H9 (cell line): ENCODE data around the gene ADAM33. TPM values are rescaled to one million over a fixed set of nuclear protein-coding genes. Genes with fewer than 3 reads are reported as not detected.

ENCODE experiments used
- DNase-seq: peaks from one replicate; pipeline ENCODE4 v3.0.0-alpha.2; 2017
- H2AFZ ChIP-seq: one replicate; pipeline ENCODE4 v1.6.1; 2013; ENCODE audit warnings: mild to moderate bottlenecking, low read length, control low read depth, moderate library complexity
- H2AK5ac ChIP-seq: 2 replicates; pipeline ENCODE4 v1.6.1; 2013; ENCODE audit warnings: low read length, control low read depth, mixed read lengths; ENCODE audit not compliant: insufficient read length
- H2BK120ac ChIP-seq: one replicate; pipeline ENCODE4 v1.6.1; 2013; ENCODE audit warnings: low read depth, mild to moderate bottlenecking, low read length, control low read depth, inconsistent platforms; ENCODE audit not compliant: poor library complexity, severe bottlenecking
- H2BK12ac ChIP-seq: 2 replicates; pipeline ENCODE4 v1.6.1; 2013; ENCODE audit warnings: low read length, control low read depth, mixed read lengths, low read depth; ENCODE audit not compliant: insufficient read length
- H2BK15ac ChIP-seq: 2 replicates; pipeline ENCODE4 v1.6.1; 2013; ENCODE audit warnings: low read depth, low read length, control low read depth
- H2BK20ac ChIP-seq: one replicate; pipeline ENCODE4 v1.6.1; 2013; ENCODE audit warnings: low read depth, mild to moderate bottlenecking, low read length, control low read depth, inconsistent platforms; ENCODE audit not compliant: poor library complexity, severe bottlenecking
- H2BK5ac ChIP-seq: 2 replicates; pipeline ENCODE4 v1.6.1; 2013; ENCODE audit warnings: low read length, control low read depth, mixed read lengths; ENCODE audit not compliant: insufficient read length
- H3K14ac ChIP-seq: 2 replicates; pipeline ENCODE4 v1.6.1; 2013; ENCODE audit warnings: low read length, control low read depth; ENCODE audit not compliant: insufficient read depth
- H3K18ac ChIP-seq: 2 replicates; pipeline ENCODE4 v1.6.1; 2013; ENCODE audit warnings: low read depth, mild to moderate bottlenecking, mixed read lengths, low read length, control low read depth; ENCODE audit not compliant: insufficient read length
- H3K23ac ChIP-seq: 2 replicates; pipeline ENCODE4 v1.6.1; 2013; ENCODE audit warnings: low read length, control low read depth, mixed read lengths, low read depth; ENCODE audit not compliant: insufficient read length
- H3K23me2 ChIP-seq: 2 replicates; pipeline ENCODE4 v1.6.1; 2013; ENCODE audit warnings: low read depth, mild to moderate bottlenecking, mixed read lengths, low read length, control low read depth; ENCODE audit not compliant: insufficient read length, poor library complexity, severe bottlenecking
- H3K27ac ChIP-seq: 2 replicates; pipeline ENCODE4 v1.5.1; 2013; ENCODE audit warnings: low read length, control low read depth, mixed read lengths, low read depth; ENCODE audit not compliant: insufficient read length
- H3K27me3 ChIP-seq: 2 replicates; pipeline ENCODE4 v1.6.1; 2013; ENCODE audit warnings: low read length, control low read depth, inconsistent platforms; ENCODE audit not compliant: insufficient read depth
- H3K4ac ChIP-seq: 2 replicates; pipeline ENCODE4 v1.6.1; 2013; ENCODE audit warnings: low read depth, mild to moderate bottlenecking, control low read depth, inconsistent platforms, low read length, moderate library complexity
- H3K4me1 ChIP-seq: 2 replicates; pipeline ENCODE4 v1.6.1; 2013; ENCODE audit warnings: low read length, control low read depth, inconsistent platforms; ENCODE audit not compliant: insufficient read depth
- H3K4me2 ChIP-seq: 2 replicates; pipeline ENCODE4 v1.6.1; 2013; ENCODE audit warnings: low read length, control low read depth, mixed read lengths; ENCODE audit not compliant: insufficient read length, insufficient read depth
- H3K56ac ChIP-seq: 2 replicates; pipeline ENCODE4 v1.6.1; 2013; ENCODE audit warnings: low read depth, mild to moderate bottlenecking, mixed read lengths, low read length, control low read depth; ENCODE audit not compliant: insufficient read length
- H3K79me1 ChIP-seq: 2 replicates; pipeline ENCODE4 v1.6.1; 2013; ENCODE audit warnings: low read depth, mild to moderate bottlenecking, moderate library complexity, low read length, control low read depth, inconsistent platforms; ENCODE audit not compliant: insufficient read depth, poor library complexity, severe bottlenecking
- H3K79me2 ChIP-seq: 2 replicates; pipeline ENCODE4 v1.6.1; 2013; ENCODE audit warnings: low read length, control low read depth, inconsistent platforms; ENCODE audit not compliant: insufficient read depth
- H3K9ac ChIP-seq: 2 replicates; pipeline ENCODE4 v1.6.1; 2013; ENCODE audit warnings: low read length, control low read depth, mixed read lengths; ENCODE audit not compliant: insufficient read length; ENCODE audit errors: extremely low read depth
- H3K9me3 ChIP-seq: one replicate; pipeline ENCODE4 v1.6.1; 2013; ENCODE audit warnings: low read depth, low read length, inconsistent platforms; ENCODE audit not compliant: control insufficient read depth
- H3T11ph ChIP-seq: one replicate; pipeline ENCODE4 v1.6.1; 2013; ENCODE audit warnings: mild to moderate bottlenecking, low read length, control low read depth, inconsistent platforms
- H4K20me1 ChIP-seq: one replicate; pipeline ENCODE4 v1.6.1; 2013; ENCODE audit not compliant: control insufficient read depth, insufficient read length, insufficient read depth
- H4K5ac ChIP-seq: 2 replicates; pipeline ENCODE4 v1.6.1; 2013; ENCODE audit warnings: low read depth, mild to moderate bottlenecking, mixed read lengths, low read length, control low read depth; ENCODE audit not compliant: insufficient read length
- H4K8ac ChIP-seq: replicated peaks from 2 replicates; pipeline ENCODE4 v1.6.1; 2013; ENCODE audit warnings: low read length, control low read depth, mixed read lengths, low read depth; ENCODE audit not compliant: insufficient read length
- H4K91ac ChIP-seq: 2 replicates; pipeline ENCODE4 v1.6.1; 2013; ENCODE audit warnings: low read depth, mild to moderate bottlenecking, moderate library complexity, mixed read lengths, low read length, control low read depth; ENCODE audit not compliant: insufficient read length
- H3K27ac Mint-ChIP-seq, 3 experiments: 2 replicates in 2 of 3; 3 replicates in 1 of 3; pipeline ENCODE4 v1.8.0; 2020 to 2021; ENCODE audit warnings: mixed read lengths in 3 of 3, mild to moderate bottlenecking in 1 of 3, moderate library complexity in 1 of 3
- H3K27me3 Mint-ChIP-seq: 2 replicates; pipeline ENCODE4 v1.8.0; 2021; ENCODE audit warnings: low read depth, mild to moderate bottlenecking, moderate library complexity, mixed read lengths
- H3K36me3 Mint-ChIP-seq, 3 experiments: 2 replicates in 2 of 3; 3 replicates in 1 of 3; pipeline ENCODE4 v1.8.0; 2020 to 2021; ENCODE audit warnings: low read depth in 3 of 3, mixed read lengths in 3 of 3; ENCODE audit not compliant: insufficient read depth in 1 of 3
- H3K4me1 Mint-ChIP-seq, 2 experiments: 2 replicates each; pipeline ENCODE4 v1.8.0; 2020; ENCODE audit warnings: mixed read lengths in 2 of 2
- H3K4me3 Mint-ChIP-seq, 2 experiments: 2 replicates in 1 of 2; 3 replicates in 1 of 2; pipeline ENCODE4 v1.8.0; 2020 to 2021; ENCODE audit warnings: mild to moderate bottlenecking in 2 of 2, mixed read lengths in 2 of 2, moderate library complexity in 1 of 2
- H3K9me3 Mint-ChIP-seq, 2 experiments: 2 replicates in 1 of 2; 3 replicates in 1 of 2; pipeline ENCODE4 v1.8.0; 2020; ENCODE audit warnings: mild to moderate bottlenecking in 2 of 2, mixed read lengths in 2 of 2, moderate library complexity in 1 of 2
- WGBS: extraction: QIAGEN DNeasy Blood & Tissue Kit; methylation state at CpG from one replicate; pipeline ENCODE4 v1.1.7; 2013; ENCODE audit warnings: missing lambda C conversion rate, low lambda C conversion rate, mixed read lengths; ENCODE audit not compliant: insufficient read length; ENCODE audit errors: extremely low coverage; 5-methylcytosine and 5-hydroxymethylcytosine counted together
- total RNA-seq: library from RNA; stranded (reverse); gene quantifications from 2 replicates; pipeline ENCODE4 v1.2.1, GENCODE V29; 2021
- TF ChIP-seq, protein P1 (sequence below): fragments of 200-600 bp; sonication (generic); conservative IDR thresholded peaks from 3 replicates; pipeline ENCODE4 v1.8.0; 2021; ENCODE audit warnings: antibody characterized with exemption, mild to moderate bottlenecking

Gene ADAM33
- total RNA-seq, 1 experiment from 2014 or later, result 4.0 TPM

DNA sequence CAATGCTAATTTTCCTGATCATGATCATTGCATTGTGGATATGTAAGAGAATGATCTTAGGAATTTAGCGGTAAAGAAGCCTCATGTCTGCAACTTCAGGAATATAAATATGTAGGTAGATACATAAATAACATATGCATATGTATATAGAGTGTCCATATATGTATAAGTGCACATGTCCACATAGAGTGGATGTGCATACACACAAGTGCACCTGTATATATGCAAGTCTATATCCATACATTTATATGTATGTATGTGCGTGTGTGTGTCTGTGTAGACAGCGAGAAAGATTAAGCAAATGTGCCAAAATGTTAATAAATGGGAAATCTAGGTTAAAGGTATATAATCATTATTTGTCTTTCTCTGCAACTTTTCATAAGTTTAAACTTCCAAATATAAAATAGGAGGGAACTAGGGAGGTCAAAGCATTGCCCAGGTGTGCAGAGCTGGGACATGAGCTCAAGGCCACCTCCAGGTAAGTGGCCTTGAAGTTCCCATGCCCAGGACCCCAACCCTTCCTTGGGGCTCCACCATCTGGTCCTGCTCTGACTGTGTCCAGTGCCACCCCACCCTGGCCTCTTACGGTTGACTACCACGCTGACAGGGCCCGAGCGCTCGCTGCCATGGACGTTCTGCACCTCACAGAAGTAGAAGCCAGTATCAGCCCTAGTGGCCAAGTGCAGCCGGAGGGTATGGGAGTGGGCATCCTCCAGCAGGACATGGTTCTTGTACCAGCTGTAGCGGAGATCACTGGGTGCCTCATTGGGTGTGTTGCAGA, 21.0 kb upstream of the ADAM33 start:
- Histone ChIP-seq H3K4me2 (no peak overlapping the region), H3K23ac (no peak overlapping the region), H2BK5ac (no peak overlapping the region), H3K14ac (no peak overlapping the region), H2BK15ac (no peak overlapping the region), H3K9ac (no peak overlapping the region), H3K4me1 (no peaks in the 10 kb centered on the region), H3K9me3 (no peaks in the 10 kb centered on the region), H2AFZ (no peak overlapping the region), H4K20me1 (peaks cover 2% of the 10 kb centered on the region), H2BK20ac (no peak overlapping the region), H3K27ac (no peak overlapping the region), H3K79me2 (no peaks in the 10 kb centered on the region), H2BK12ac (no peak overlapping the region), H3T11ph (no peak overlapping the region), H2AK5ac (no peak overlapping the region), H3K4ac (no peak overlapping the region), H3K79me1 (no peaks in the 10 kb centered on the region), H4K91ac (no peak overlapping the region), H3K27me3 (no peaks in the 10 kb centered on the region), H3K23me2 (no peaks in the 10 kb centered on the region), H4K5ac (no peak overlapping the region), H2BK120ac (no peak overlapping the region), H4K8ac (no peak overlapping the region), H3K18ac (no peak overlapping the region), H3K56ac (no peak overlapping the region)
- TF ChIP-seq, protein P1, sequence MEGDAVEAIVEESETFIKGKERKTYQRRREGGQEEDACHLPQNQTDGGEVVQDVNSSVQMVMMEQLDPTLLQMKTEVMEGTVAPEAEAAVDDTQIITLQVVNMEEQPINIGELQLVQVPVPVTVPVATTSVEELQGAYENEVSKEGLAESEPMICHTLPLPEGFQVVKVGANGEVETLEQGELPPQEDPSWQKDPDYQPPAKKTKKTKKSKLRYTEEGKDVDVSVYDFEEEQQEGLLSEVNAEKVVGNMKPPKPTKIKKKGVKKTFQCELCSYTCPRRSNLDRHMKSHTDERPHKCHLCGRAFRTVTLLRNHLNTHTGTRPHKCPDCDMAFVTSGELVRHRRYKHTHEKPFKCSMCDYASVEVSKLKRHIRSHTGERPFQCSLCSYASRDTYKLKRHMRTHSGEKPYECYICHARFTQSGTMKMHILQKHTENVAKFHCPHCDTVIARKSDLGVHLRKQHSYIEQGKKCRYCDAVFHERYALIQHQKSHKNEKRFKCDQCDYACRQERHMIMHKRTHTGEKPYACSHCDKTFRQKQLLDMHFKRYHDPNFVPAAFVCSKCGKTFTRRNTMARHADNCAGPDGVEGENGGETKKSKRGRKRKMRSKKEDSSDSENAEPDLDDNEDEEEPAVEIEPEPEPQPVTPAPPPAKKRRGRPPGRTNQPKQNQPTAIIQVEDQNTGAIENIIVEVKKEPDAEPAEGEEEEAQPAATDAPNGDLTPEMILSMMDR, result no peak
- no peak for DNase-seq
- no peaks in the 10 kb centered on the region for H3K4me1 Mint-ChIP-seq
- H3K4me3 Mint-ChIP-seq, result no peak overlapping the region
- no peaks in the 10 kb centered on the region; the same call in 1 of the 2 replicates for H3K27me3 Mint-ChIP-seq
- no peak overlapping the region for H3K27ac Mint-ChIP-seq
- no peaks in the 10 kb centered on the region; a peak in 1 of 7 replicates for H3K36me3 Mint-ChIP-seq
- H3K9me3 Mint-ChIP-seq, result no peaks in the 10 kb centered on the region
- no CpG with 5 or more reads among the region's 11 CpGs for WGBS
